SJSA1 (cell line): ENCODE results near the gene EFCAB6. TPM values are rescaled to one million over a fixed set of nuclear protein-coding genes. Genes with fewer than 3 reads are reported as not detected.

Source experiments
- DNase-seq, 2 experiments: peaks; one replicate each; pipeline ENCODE4 v3.0.0-alpha.2; 2015 to 2020; ENCODE audit warnings: low spot score in 2 of 2, low read depth in 1 of 2
- H3K27ac ChIP-seq: fragments of 250-450 bp; sonication (Bioruptor Pico); 2 replicates; pipeline ENCODE4 v1.5.1; 2020; ENCODE audit warnings: mild to moderate bottlenecking, moderate library complexity
- H3K27me3 ChIP-seq: fragments of 250-450 bp; sonication (Bioruptor Pico); replicated peaks from 2 replicates; pipeline ENCODE4 v1.5.1; 2020; ENCODE audit warnings: mild to moderate bottlenecking, moderate library complexity
- H3K36me3 ChIP-seq: fragments of 250-450 bp; sonication (Bioruptor Pico); 2 replicates; pipeline ENCODE4 v1.5.1; 2020; ENCODE audit warnings: mild to moderate bottlenecking
- H3K4me1 ChIP-seq: fragments of 250-450 bp; sonication (Bioruptor Pico); replicated peaks from 2 replicates; pipeline ENCODE4 v1.6.1; 2021; ENCODE audit warnings: mild to moderate bottlenecking
- H3K4me3 ChIP-seq: fragments of 250-450 bp; sonication (Bioruptor Pico); 2 replicates; pipeline ENCODE4 v1.5.1; 2020; ENCODE audit warnings: mild to moderate bottlenecking
- H3K9me3 ChIP-seq: fragments of 250-450 bp; sonication (Bioruptor Pico); replicated peaks from 2 replicates; pipeline ENCODE4 v1.5.1; 2020; ENCODE audit warnings: mild to moderate bottlenecking
- total RNA-seq: library from RNA; depleted of rRNA; stranded (reverse); fragments of >200 nt; shearing (Covaris generic); gene quantifications from 2 replicates; pipeline ENCODE4 v1.2.3, GENCODE V29; 2014

EFCAB6 gene
- total RNA-seq, 1 experiment from 2014 or later, result 0.50 TPM

GRCh38 chr22:43493297-43493696, 318.8 kb downstream of the EFCAB6 start:
- H3K4me3 ChIP-seq, result no peak overlapping the region
- no peak overlapping the region for H3K27ac ChIP-seq
- DNase-seq, result no peak
- no peaks in the 10 kb centered on the region for H3K36me3 ChIP-seq
- H3K4me1 ChIP-seq, result no peaks in the 10 kb centered on the region
- no peaks in the 10 kb centered on the region for H3K27me3 ChIP-seq
- H3K9me3 ChIP-seq, result no peaks in the 10 kb centered on the region

DNA sequence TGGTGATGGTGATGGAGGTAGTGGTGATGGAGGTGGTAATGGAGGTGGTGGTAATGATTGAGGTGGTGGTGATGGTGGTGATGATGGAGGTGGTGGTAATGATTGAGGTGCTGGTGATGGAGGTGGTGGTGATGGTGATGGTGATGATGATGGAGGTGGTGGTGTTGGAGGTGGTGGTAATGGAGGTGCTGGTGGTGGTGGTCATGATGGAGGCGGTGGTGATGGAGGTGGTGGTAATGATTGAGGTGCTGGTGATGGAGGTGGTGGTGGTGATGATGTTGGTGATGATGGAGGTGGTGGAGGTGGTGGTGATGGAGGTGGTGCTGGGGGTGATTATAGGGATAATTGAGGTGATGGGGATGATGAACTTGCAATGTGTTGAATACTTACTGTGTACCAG, 320.4 kb downstream of the EFCAB6 start:
- H3K4me3 ChIP-seq, result no peak overlapping the region
- DNase-seq, result no peak
- no peaks in the 10 kb centered on the region for H3K27me3 ChIP-seq
- H3K36me3 ChIP-seq, result no peaks in the 10 kb centered on the region
- no peaks in the 10 kb centered on the region for H3K4me1 ChIP-seq
- no peaks in the 10 kb centered on the region for H3K9me3 ChIP-seq
- H3K27ac ChIP-seq, result no peak overlapping the region

- Histone ChIP-seq H3K4me3 (no peak overlapping the region), H3K36me3 (no peaks in the 10 kb centered on the region), H3K27me3 (no peaks in the 10 kb centered on the region), H3K9me3 (no peaks in the 10 kb centered on the region), H3K4me1 (no peaks in the 10 kb centered on the region), H3K27ac (no peak overlapping the region)
- DNase-seq, result no peak
Measured at GRCh38 chr22:43491177-43491576, 320.9 kb downstream of the EFCAB6 start.

DNA sequence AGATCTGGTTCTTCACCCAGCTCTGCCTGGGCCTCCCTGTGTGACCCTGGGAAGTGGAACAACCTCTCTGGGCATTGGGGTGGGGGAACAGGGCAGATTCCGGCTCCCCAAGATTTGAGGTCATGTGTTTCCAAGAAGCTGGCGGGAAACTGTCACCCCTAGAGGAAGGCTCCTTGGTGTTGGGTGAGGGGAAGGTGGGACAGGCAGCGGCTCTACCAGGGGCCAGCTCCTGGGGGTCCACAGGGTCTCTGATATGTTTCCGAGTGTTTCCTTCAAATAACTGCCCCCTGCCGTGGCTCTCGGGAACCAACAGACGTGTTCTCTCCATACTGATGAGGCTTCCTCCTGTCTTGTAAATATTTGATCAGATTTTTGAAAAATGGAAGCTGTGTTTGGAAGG, 321.8 kb downstream of the EFCAB6 start:
- H3K36me3 ChIP-seq, result no peaks in the 10 kb centered on the region
- 0 out of 2 replicates have a peak, but pooled peaks cover under 1% of the 10 kb centered on the region for H3K27me3 ChIP-seq
- H3K27ac ChIP-seq, result no peak overlapping the region
- no peaks in the 10 kb centered on the region for H3K9me3 ChIP-seq
- H3K4me3 ChIP-seq, result no peak overlapping the region
- no peak for DNase-seq
- H3K4me1 ChIP-seq, result no peaks in the 10 kb centered on the region

DNA sequence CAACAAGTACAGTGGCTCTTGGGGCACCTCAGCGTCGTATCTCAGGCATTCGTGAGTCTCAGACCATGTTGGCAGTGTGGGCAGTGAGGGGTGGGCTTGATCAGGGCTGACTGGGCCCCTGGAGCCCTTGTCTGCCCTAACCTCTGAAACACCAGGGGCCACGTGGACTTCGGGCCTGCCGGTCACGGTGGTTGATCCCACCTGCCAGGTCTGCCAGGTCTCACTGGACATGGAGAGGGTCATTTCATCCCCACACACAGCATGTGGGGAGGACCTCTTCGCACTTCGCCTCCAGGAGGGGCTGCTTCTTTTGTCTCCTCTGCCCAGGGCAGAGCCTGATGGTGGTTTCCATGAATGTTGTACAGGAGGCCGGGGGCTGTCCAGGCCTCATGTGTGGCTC, 323.2 kb downstream of the EFCAB6 start:
- no peaks in the 10 kb centered on the region for H3K4me1 ChIP-seq

GRCh38 chr22:43488031-43488866, 323.9 kb downstream of the EFCAB6 start:
- H3K27me3 ChIP-seq, result peaks cover 5% of the 10 kb centered on the region; the same call in 1 of the 2 replicates
- no peaks in the 10 kb centered on the region for H3K9me3 ChIP-seq
- no peak overlapping the region for H3K4me3 ChIP-seq
- no peak overlapping the region for H3K27ac ChIP-seq
- no peaks in the 10 kb centered on the region for H3K36me3 ChIP-seq
- no peak for DNase-seq
- no peaks in the 10 kb centered on the region for H3K4me1 ChIP-seq

More for the DNA sequence above, 323.2 kb downstream of the EFCAB6 start:
- peaks cover 5% of the 10 kb centered on the region; the same call in 1 of the 2 replicates for H3K27me3 ChIP-seq
- H3K27ac ChIP-seq, result no peak overlapping the region
- no peaks in the 10 kb centered on the region for H3K9me3 ChIP-seq
- no peak overlapping the region for H3K4me3 ChIP-seq
- no peaks in the 10 kb centered on the region for H3K36me3 ChIP-seq
- no peak for DNase-seq

DNA sequence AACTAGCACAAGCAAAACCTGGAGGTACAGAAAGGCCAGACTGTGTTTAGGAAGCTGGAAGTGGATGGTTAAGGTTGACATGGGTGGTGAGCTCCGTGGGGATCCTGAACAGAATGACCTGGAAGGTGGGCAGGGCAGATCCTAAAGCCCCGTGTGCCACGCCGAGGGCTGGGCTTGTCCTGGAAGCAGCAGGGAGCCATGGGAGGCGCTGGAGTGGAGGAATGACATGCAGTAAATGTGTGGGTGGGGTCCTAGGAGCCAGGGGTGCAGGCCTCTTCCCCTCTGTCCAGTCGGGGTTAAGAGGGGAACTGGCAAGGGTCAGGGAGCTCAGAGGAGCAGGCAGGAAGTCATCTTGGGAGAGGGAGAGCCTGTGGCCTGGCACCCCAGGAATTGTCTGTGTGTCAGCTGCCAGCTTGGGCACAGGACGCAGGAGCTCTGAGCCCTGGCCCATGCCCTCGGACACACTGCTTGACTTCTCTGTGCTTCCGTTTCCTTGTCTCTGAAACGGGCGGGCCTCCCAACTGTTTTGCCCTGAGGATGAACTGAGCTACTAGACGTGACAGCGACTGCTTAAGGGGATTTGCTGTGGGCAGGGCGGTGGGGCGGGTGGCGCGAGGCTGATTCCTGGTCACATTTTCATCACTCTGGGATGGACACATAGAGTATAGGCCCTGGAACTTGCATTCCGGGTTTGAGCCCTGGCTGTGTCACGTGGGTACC, 324.6 kb downstream of the EFCAB6 start:
- no peak overlapping the region for H3K27ac ChIP-seq
- no peaks in the 10 kb centered on the region for H3K9me3 ChIP-seq
- peaks cover 5% of the 10 kb centered on the region; the same call in 1 of the 2 replicates for H3K27me3 ChIP-seq
- H3K36me3 ChIP-seq, result no peaks in the 10 kb centered on the region
- no peaks in the 10 kb centered on the region for H3K4me1 ChIP-seq
- no peak overlapping the region for H3K4me3 ChIP-seq
- DNase-seq, result no peak

DNA sequence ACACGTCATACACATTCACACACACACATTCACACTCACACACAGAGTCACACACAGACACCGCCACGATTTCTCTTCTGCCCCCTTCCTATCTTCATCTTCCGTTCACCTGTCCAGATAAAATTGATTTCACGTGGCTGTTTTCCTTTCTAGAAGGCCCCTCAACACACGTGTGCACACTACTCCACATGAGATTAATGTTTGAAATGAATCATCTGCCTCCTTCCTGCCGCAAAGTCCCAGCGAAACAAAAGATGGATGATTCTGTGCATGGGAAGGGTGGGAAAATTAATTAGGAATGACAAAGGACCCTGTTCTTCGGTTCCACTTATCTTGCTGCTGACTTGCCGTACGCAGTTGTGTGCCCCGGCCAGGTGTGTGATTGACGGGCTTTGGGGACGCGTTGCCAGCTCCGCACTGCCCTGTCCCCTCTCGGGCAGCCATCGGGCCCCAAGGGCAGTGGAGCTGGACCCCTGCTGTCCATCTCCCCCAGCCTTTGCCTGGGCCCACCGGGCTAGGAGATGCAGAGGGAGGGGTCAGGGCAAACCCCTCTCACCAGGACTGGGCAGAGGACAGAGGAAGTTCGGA, 326.5 kb downstream of the EFCAB6 start:
- Histone ChIP-seq H3K4me3 (no peak overlapping the region), H3K36me3 (no peaks in the 10 kb centered on the region), H3K27ac (no peak overlapping the region), H3K27me3 (peaks cover 5% of the 10 kb centered on the region; the same call in 1 of the 2 replicates), H3K4me1 (no peaks in the 10 kb centered on the region), H3K9me3 (no peaks in the 10 kb centered on the region)
- DNase-seq, result no peak

DNA sequence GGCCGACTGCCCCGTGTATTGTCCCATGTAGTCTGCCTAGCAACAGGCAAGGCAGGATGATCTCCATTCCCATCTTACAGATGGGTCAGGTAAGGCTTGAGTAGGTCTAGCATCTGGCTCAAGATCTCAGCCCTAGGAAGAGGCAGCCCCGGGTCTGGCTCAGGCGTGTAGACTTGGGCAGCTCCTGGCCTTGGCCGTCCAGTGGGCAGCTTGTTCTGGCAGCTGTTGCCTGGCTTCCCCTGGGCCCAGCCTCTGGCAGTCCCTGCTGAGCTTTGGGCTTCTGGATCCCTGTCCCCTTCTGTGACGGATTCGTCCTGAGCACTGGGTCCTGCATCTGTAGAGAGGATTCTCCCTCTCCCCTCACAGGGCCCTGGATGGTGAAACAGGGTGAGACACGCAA, 327.9 kb downstream of the EFCAB6 start:
- H3K27me3 ChIP-seq, result peaks cover 5% of the 10 kb centered on the region; the same call in 1 of the 2 replicates
- no peaks in the 10 kb centered on the region for H3K4me1 ChIP-seq

GRCh38 chr22:43483669-43484068, 328.4 kb downstream of the EFCAB6 start:
- H3K36me3 ChIP-seq, result no peaks in the 10 kb centered on the region
- no peak overlapping the region for H3K27ac ChIP-seq
- H3K4me3 ChIP-seq, result no peak overlapping the region
- no peaks in the 10 kb centered on the region for H3K4me1 ChIP-seq
- peaks cover 5% of the 10 kb centered on the region; the same call in 1 of the 2 replicates for H3K27me3 ChIP-seq
- no peak for DNase-seq
- H3K9me3 ChIP-seq, result no peaks in the 10 kb centered on the region

More for the DNA sequence above, 327.9 kb downstream of the EFCAB6 start:
- H3K4me3 ChIP-seq, result no peak overlapping the region
- DNase-seq, result no peak
- no peak overlapping the region for H3K27ac ChIP-seq
- H3K9me3 ChIP-seq, result no peaks in the 10 kb centered on the region
- H3K36me3 ChIP-seq, result no peaks in the 10 kb centered on the region

GRCh38 chr22:43483266-43483665, 328.8 kb downstream of the EFCAB6 start:
- Histone ChIP-seq H3K36me3 (no peaks in the 10 kb centered on the region), H3K4me3 (no peak overlapping the region), H3K27ac (no peak overlapping the region), H3K9me3 (no peaks in the 10 kb centered on the region), H3K4me1 (no peaks in the 10 kb centered on the region), H3K27me3 (peaks cover 5% of the 10 kb centered on the region; the same call in 1 of the 2 replicates)
- no peak for DNase-seq

GRCh38 chr22:43482318-43482625, 329.8 kb downstream of the EFCAB6 start:
- DNase-seq, result no peak
- no peak overlapping the region for H3K27ac ChIP-seq

GRCh38 chr22:43481568-43482317, 330.4 kb downstream of the EFCAB6 start:
- no peaks in the 10 kb centered on the region for H3K36me3 ChIP-seq
- DNase-seq, result no peak
- H3K27ac ChIP-seq, result no peak overlapping the region

More at GRCh38 chr22:43482318-43482625, 329.8 kb downstream of the EFCAB6 start:
- no peak overlapping the region for H3K4me3 ChIP-seq
- no peaks in the 10 kb centered on the region for H3K9me3 ChIP-seq
- H3K36me3 ChIP-seq, result no peaks in the 10 kb centered on the region
- peaks cover 5% of the 10 kb centered on the region; the same call in 1 of the 2 replicates for H3K27me3 ChIP-seq
- H3K4me1 ChIP-seq, result no peaks in the 10 kb centered on the region

More at GRCh38 chr22:43481568-43482317, 330.4 kb downstream of the EFCAB6 start:
- H3K9me3 ChIP-seq, result no peaks in the 10 kb centered on the region
- no peak overlapping the region for H3K4me3 ChIP-seq
- H3K4me1 ChIP-seq, result no peaks in the 10 kb centered on the region
- H3K27me3 ChIP-seq, result peaks cover 5% of the 10 kb centered on the region; the same call in 1 of the 2 replicates
